Sigmoid colon (tissue), 7 donors: ENCODE measurements around the gene DBN1. TPM values are rescaled to one million over a fixed set of nuclear protein-coding genes. Genes with fewer than 3 reads are reported as not detected.

Experiments
- DNase-seq: peaks from one replicate; pipeline ENCODE4 v3.0.0-alpha.2; 2019
- H3K27ac ChIP-seq, 4 donors: fragments of 200-600 bp; sonication (generic); one replicate each; pipeline ENCODE4 v1.5.1; 2016 to 2019; ENCODE audit warnings: mild to moderate bottlenecking in 1 of 4
- H3K27me3 ChIP-seq, 3 donors: fragments of 200-600 bp; sonication (generic); one replicate each; pipeline ENCODE4 v1.5.1; 2019; ENCODE audit warnings: mild to moderate bottlenecking in 1 of 3
- H3K36me3 ChIP-seq, 4 donors: fragments of 200-600 bp; sonication (generic); one replicate each; pipeline ENCODE4 v1.5.1; 2016 to 2019
- H3K4me1 ChIP-seq, 4 donors: fragments of 200-600 bp; sonication (generic); one replicate each; pipeline ENCODE4 v1.5.1; 2017 to 2019
- H3K4me3 ChIP-seq, 4 donors: fragments of 200-600 bp; sonication (generic); one replicate each; pipeline ENCODE4 v1.5.1; 2017 to 2019; ENCODE audit warnings: mild to moderate bottlenecking in 2 of 4, moderate library complexity in 1 of 4
- H3K9me3 ChIP-seq, 4 donors: fragments of 200-600 bp in 3 of 4; sonication (generic) in 3 of 4; one replicate each; pipeline versions ENCODE4 v1.5.1 to v1.6.1; 2013 to 2019
- CTCF ChIP-seq, 4 experiments: fragments of 450-650 bp in 3 of 4; fragments of 200-600 bp in 1 of 4; IDR thresholded peaks; one replicate each; pipeline ENCODE4 v1.5.1; 2016 to 2019; ENCODE audit warnings: antibody characterized with exemption in 4 of 4, mild to moderate bottlenecking in 3 of 4, moderate library complexity in 2 of 4
- EP300 ChIP-seq, 4 donors: sonication (generic); formaldehyde crosslinking; IDR thresholded peaks; one replicate each; pipeline ENCODE4 v1.6.1; 2017; ENCODE audit warnings: antibody characterized with exemption in 4 of 4
- POLR2A ChIP-seq, 2 donors: fragments of 450-650 bp; IDR thresholded peaks; one replicate each; pipeline ENCODE4 v1.6.1; 2016; ENCODE audit warnings: antibody characterized with exemption in 2 of 2, mild to moderate bottlenecking in 2 of 2, moderate library complexity in 2 of 2
- POLR2AphosphoS5 ChIP-seq, 4 donors: sonication (generic); formaldehyde crosslinking; IDR thresholded peaks; one replicate each; pipeline ENCODE4 v1.6.1; 2017; ENCODE audit warnings: antibody characterized with exemption in 4 of 4
- WGBS, 2 donors: extraction: QIAGEN DNeasy Blood & Tissue Kit; methylation state at CpG; one replicate each; pipeline ENCODE4 v1.1.7; 2013; 5-methylcytosine and 5-hydroxymethylcytosine counted together
- intact Hi-C: fragments of 100-400 bp; cut with DNase I; formaldehyde crosslinking; loops from one replicate; pipeline ENCODE4 v1.15.1; 2023
- polyA plus RNA-seq, 3 donors: library from polyadenylated mRNA; stranded (reverse); fragments of 200-250 nt; gene quantifications; one replicate each; pipeline ENCODE4 v1.2.3, GENCODE V29; 2013
- total RNA-seq, 4 donors: library from RNA; depleted of rRNA; stranded (reverse); fragments of >200 nt; gene quantifications; one replicate each; pipeline ENCODE4 v1.1.0, GENCODE V29; 2016
- donor health status: healthy with polysubstance abuse.
- donor health status: Bipolar disorder and iron deficiency.
- donor health status: healthy.

DBN1 gene
- total and polyA plus RNA-seq, 7 donors, result 6.0 to 100.0 (median 54.8) TPM

GRCh38 chr5:177447066-177447610, 26.3 kb downstream of the DBN1 start:
- peaks cover 0 to 57% (median 33%) of the 10 kb centered on the region in 3 donors for H3K27me3 ChIP-seq
- H3K4me3 ChIP-seq, result peak overlapping the region; percentile 8 to 61 (median 55)
- TF ChIP-seq EP300 (IDR thresholded peaks at IDR 0.05), result no peak
- peak in 1 of 4 donors; percentile 8 for TF ChIP-seq POLR2AphosphoS5 (IDR thresholded peaks at IDR 0.05)
- no peak for TF ChIP-seq POLR2A (IDR thresholded peaks at IDR 0.05)
- TF ChIP-seq CTCF (IDR thresholded peaks at IDR 0.05), result no peak
- no peak for DNase-seq
- 0 to 1% methylated on average over 48 to 52 of the region's 52 CpGs for WGBS, 2 donors
- peaks cover 0 to 7% (median 0%) of the 10 kb centered on the region in 4 donors for H3K36me3 ChIP-seq
- H3K9me3 ChIP-seq, result no peaks in the 10 kb centered on the region
- H3K4me1 ChIP-seq, result peaks cover 0 to 27% (median 24%) of the 10 kb centered on the region in 4 donors
- intact Hi-C loops, result no loop called here
- peak overlapping the region in 2 of 4 donors; percentile 21 to 25 for H3K27ac ChIP-seq

- Histone ChIP-seq H3K36me3 (peaks cover 0 to 14% (median 2%) of the 10 kb centered on the region in 4 donors), H3K27me3 (peaks cover 0 to 50% (median 28%) of the 10 kb centered on the region in 3 donors), H3K9me3 (no peaks in the 10 kb centered on the region), H3K4me3 (peak within 1 kb of the TSS; percentile 8 to 61 (median 55)), H3K27ac (peak within 1 kb of the TSS in 2 of 4 donors; percentile 21 to 25), H3K4me1 (peaks cover 0 to 27% (median 24%) of the 10 kb centered on the region in 4 donors)
- DNase-seq, result no peak
- intact Hi-C loops, result no loop called here
- TF ChIP-seq EP300 (IDR thresholded peaks at IDR 0.05) (no peak), POLR2AphosphoS5 (IDR thresholded peaks at IDR 0.05) (peak in 1 of 4 donors; percentile 37), POLR2A (IDR thresholded peaks at IDR 0.05) (no peak)
- WGBS, 2 donors, result 1% methylated on average over 89 of the region's 89 CpGs
Observed at GRCh38 chr5:177446200-177447065, 27.0 kb downstream of the DBN1 start, which contains the start of gene PRR7. Gene PRR7, plus strand, starts transcription at chr5:177446814. Its CDS starts 8,254 bp downstream, at chr5:177455068.

GRCh38 chr5:177445917-177446199, 27.6 kb downstream of the DBN1 start:
- intact Hi-C loops, result no loop called here
- peaks cover 0 to 20% (median 5%) of the 10 kb centered on the region in 4 donors for H3K36me3 ChIP-seq
- no peaks in the 10 kb centered on the region for H3K9me3 ChIP-seq
- H3K27me3 ChIP-seq, result peaks cover 0 to 47% (median 25%) of the 10 kb centered on the region in 3 donors
- peak overlapping the region in 3 of 4 donors; percentile 50 to 61 (median 60) for H3K4me3 ChIP-seq
- 2 to 5% methylated on average over 8 of the region's 8 CpGs for WGBS, 2 donors
- H3K4me1 ChIP-seq, result peaks cover 0 to 27% (median 24%) of the 10 kb centered on the region in 4 donors
- no peak overlapping the region for H3K27ac ChIP-seq
- no peak for DNase-seq
- TF ChIP-seq POLR2A (IDR thresholded peaks at IDR 0.05) (no peak), CTCF (IDR thresholded peaks at IDR 0.05) (no peak), EP300 (IDR thresholded peaks at IDR 0.05) (no peak), POLR2AphosphoS5 (IDR thresholded peaks at IDR 0.05) (no peak)

GRCh38 chr5:177445052-177445916, 28.1 kb downstream of the DBN1 start:
- WGBS, 2 donors, result 28 to 48% methylated on average over 10 of the region's 10 CpGs
- H3K4me1 ChIP-seq, result peaks cover 0 to 27% (median 24%) of the 10 kb centered on the region in 4 donors
- TF ChIP-seq POLR2AphosphoS5 (IDR thresholded peaks at IDR 0.05) (no peak), POLR2A (IDR thresholded peaks at IDR 0.05) (no peak), CTCF (IDR thresholded peaks at IDR 0.05) (no peak), EP300 (IDR thresholded peaks at IDR 0.05) (no peak)
- H3K4me3 ChIP-seq, result no peak overlapping the region
- DNase-seq, result no peak
- no peak overlapping the region for H3K27ac ChIP-seq
- peaks cover 0 to 41% (median 20%) of the 10 kb centered on the region in 3 donors for H3K27me3 ChIP-seq
- H3K9me3 ChIP-seq, result no peaks in the 10 kb centered on the region
- H3K36me3 ChIP-seq, result peaks cover 0 to 26% (median 6%) of the 10 kb centered on the region in 4 donors
- intact Hi-C loops, result no loop called here
